HG02798 (cell line): Measurements from ENCODE around the gene JPH2.
"Not testable (repeated sequence)": the region's sequence is repeated elsewhere in the genome, so short reads cannot be mapped to it uniquely, and the experiment has no call there.

Source experiments
- ATAC-seq: cut with Tn5 transposase; IDR thresholded peaks from one replicate; pipeline ENCODE4 v1.9.1; 2021; ENCODE audit warnings: mild to moderate bottlenecking; ENCODE audit not compliant: unreplicated experiment, poor library complexity

JPH2 gene

GRCh38 chr20:44129911-44130718, 56.9 kb downstream of the JPH2 start:
- ATAC-seq = no peak

- ATAC-seq = not testable (repeated sequence)
Observed at GRCh38 chr20:44129300-44129699, 57.7 kb downstream of the JPH2 start.

- ATAC-seq = no peak
Observed at GRCh38 chr20:44126445-44126844, 60.5 kb downstream of the JPH2 start.

- no peak for ATAC-seq
Observed at GRCh38 chr20:44125332-44126127, 61.5 kb downstream of the JPH2 start.

- no peak for ATAC-seq
Observed at GRCh38 chr20:44123874-44124535, 63.0 kb downstream of the JPH2 start.

GRCh38 chr20:44123251-44123650, 63.7 kb downstream of the JPH2 start:
- ATAC-seq = no peak

GRCh38 chr20:44120676-44121425, 66.1 kb downstream of the JPH2 start:
- no peak for ATAC-seq

- no peak for ATAC-seq
Observed at GRCh38 chr20:44118185-44119033, 68.6 kb downstream of the JPH2 start.

- no peak for ATAC-seq
Observed at GRCh38 chr20:44117296-44118184, 69.4 kb downstream of the JPH2 start.

- ATAC-seq = no peak
Observed at GRCh38 chr20:44115762-44116644, 71.0 kb downstream of the JPH2 start.

- ATAC-seq = no peak
Observed at GRCh38 chr20:44115181-44115580, 71.8 kb downstream of the JPH2 start.

GRCh38 chr20:44113618-44114376, 73.2 kb downstream of the JPH2 start:
- ATAC-seq = no peak

GRCh38 chr20:44112889-44113617, 73.9 kb downstream of the JPH2 start:
- no peak for ATAC-seq

GRCh38 chr20:44112456-44112855, 74.5 kb downstream of the JPH2 start:
- no peak for ATAC-seq

GRCh38 chr20:44111712-44112335, 75.2 kb downstream of the JPH2 start:
- ATAC-seq = no peak
